Neural cell (in vitro differentiated cells): ENCODE results near the gene EXOSC3. TPM values are rescaled to one million over a fixed set of nuclear protein-coding genes. Genes with fewer than 3 reads are reported as not detected.

Experiments
- H2AFZ ChIP-seq: fragments of 200-600, 300-800 bp; sonication (generic), shearing (Covaris generic); 2 replicates; pipeline ENCODE4 v1.6.0; 2014; ENCODE audit warnings: low read depth, mild to moderate bottlenecking, antibody characterized with exemption, low read length, moderate library complexity
- H3F3A ChIP-seq: fragments of 200-600 bp; shearing (Covaris generic); 2 replicates; pipeline ENCODE4 v1.6.1; 2016; ENCODE audit warnings: mild to moderate bottlenecking, moderate library complexity, mixed read lengths, antibody characterized with exemption, low read length; ENCODE audit not compliant: insufficient read depth, poor library complexity, severe bottlenecking
- H3K27ac ChIP-seq: fragments of 200-600, 300-800 bp; sonication (generic), shearing (Covaris generic); 2 replicates; pipeline ENCODE4 v1.5.1; 2014; ENCODE audit warnings: mild to moderate bottlenecking, low read length, moderate library complexity
- H3K27me3 ChIP-seq: fragments of 300-800, 200-600 bp; sonication (generic), shearing (Covaris generic); 2 replicates; pipeline ENCODE4 v1.6.0; 2014; ENCODE audit warnings: mild to moderate bottlenecking, low read depth, low read length, moderate library complexity; ENCODE audit not compliant: insufficient read depth
- H3K36me3 ChIP-seq: fragments of 300-800, 200-600 bp; sonication (generic), shearing (Covaris generic); 2 replicates; pipeline ENCODE4 v1.5.1; 2014; ENCODE audit warnings: mild to moderate bottlenecking, antibody characterized with exemption, low read length, moderate library complexity; ENCODE audit not compliant: insufficient read depth
- H3K4me2 ChIP-seq: fragments of 300-800, 200-600 bp; sonication (generic), shearing (Covaris generic); 2 replicates; pipeline ENCODE4 v1.6.0; 2014; ENCODE audit warnings: mild to moderate bottlenecking, low read length
- H3K4me3 ChIP-seq: fragments of 300-800, 200-600 bp; sonication (generic), shearing (Covaris generic); 2 replicates; pipeline ENCODE4 v1.5.1; 2014; ENCODE audit warnings: mild to moderate bottlenecking, low read length, moderate library complexity
- H3K79me2 ChIP-seq: fragments of 200-600 bp; shearing (Covaris generic); replicated peaks from 2 replicates; pipeline ENCODE4 v1.6.0; 2014; ENCODE audit warnings: mild to moderate bottlenecking, low read length, moderate library complexity; ENCODE audit not compliant: insufficient read depth
- H3K9ac ChIP-seq: fragments of 300-800, 200-600 bp; sonication (generic), shearing (Covaris generic); 2 replicates; pipeline ENCODE4 v1.6.1; 2016; ENCODE audit warnings: mild to moderate bottlenecking, low read length, mixed read lengths
- H3K9me2 ChIP-seq: fragments of 200-600 bp; shearing (Covaris generic); 2 replicates; pipeline ENCODE4 v1.6.1; 2016; ENCODE audit warnings: mild to moderate bottlenecking, low read length, mixed read lengths; ENCODE audit not compliant: insufficient read depth
- H3K9me3 ChIP-seq: fragments of 200-600, 300-800 bp; sonication (generic), shearing (Covaris generic); 2 replicates; pipeline ENCODE4 v1.6.1; 2016; ENCODE audit warnings: mild to moderate bottlenecking, mixed run types, low read length, moderate library complexity, mixed read lengths
- H4K20me1 ChIP-seq: fragments of 200-600 bp; shearing (Covaris generic); 2 replicates; pipeline ENCODE4 v1.6.1; 2016; ENCODE audit warnings: mild to moderate bottlenecking, mixed run types; ENCODE audit not compliant: insufficient read depth
- CTCF ChIP-seq: fragments of 450-650 bp; IDR thresholded peaks from 2 replicates; pipeline ENCODE4 v1.5.1; 2014; ENCODE audit warnings: antibody characterized with exemption, mild to moderate bottlenecking, moderate library complexity; ENCODE audit not compliant: poor library complexity, severe bottlenecking
- EP300 ChIP-seq: fragments of 450-650 bp; conservative IDR thresholded peaks from 2 replicates; pipeline ENCODE4 v1.6.1; 2014; ENCODE audit warnings: antibody characterized with exemption, mild to moderate bottlenecking, moderate library complexity; ENCODE audit not compliant: poor library complexity, severe bottlenecking
- EZH2 ChIP-seq: fragments of 200-600, 300-800 bp; shearing (Covaris generic), sonication (generic); IDR thresholded peaks from 2 replicates; pipeline ENCODE4 v1.6.1; 2014; ENCODE audit warnings: antibody characterized with exemption, low read length, borderline replicate concordance, mild to moderate bottlenecking; ENCODE audit not compliant: insufficient read depth, poor library complexity, severe bottlenecking
- MXI1 ChIP-seq: fragments of 450-650 bp; conservative IDR thresholded peaks from 2 replicates; pipeline ENCODE4 v1.6.1; 2014; ENCODE audit warnings: antibody characterized with exemption, mild to moderate bottlenecking; ENCODE audit not compliant: poor library complexity, severe bottlenecking
- POLR2AphosphoS5 ChIP-seq: IDR thresholded peaks from 2 replicates; pipeline ENCODE4 v1.6.1; 2012
- RAD21 ChIP-seq: fragments of 450-650 bp; conservative IDR thresholded peaks from 2 replicates; pipeline ENCODE4 v1.6.1; 2014; ENCODE audit warnings: antibody characterized with exemption, mild to moderate bottlenecking, moderate library complexity
- SMC3 ChIP-seq: fragments of 450-650 bp; conservative IDR thresholded peaks from 2 replicates; pipeline ENCODE4 v1.6.1; 2014; ENCODE audit warnings: antibody characterized with exemption, mild to moderate bottlenecking, moderate library complexity; ENCODE audit not compliant: poor library complexity
- TAF1 ChIP-seq: IDR thresholded peaks from 2 replicates; pipeline ENCODE4 v1.6.1; 2012; ENCODE audit warnings: low read depth
- polyA plus RNA-seq: library from polyadenylated mRNA; depleted of rRNA; stranded (reverse); fragments of >200 nt; gene quantifications from 2 replicates; pipeline ENCODE4 v1.2.3, GENCODE V29; 2014
- TF ChIP-seq, protein P1 (sequence below): IDR thresholded peaks from 2 replicates; pipeline ENCODE4 v1.6.1; 2012; ENCODE audit warnings: borderline replicate concordance

The EXOSC3 gene
- polyA plus RNA-seq, 1 donor from 2014 or later: 46.4 TPM

DNA sequence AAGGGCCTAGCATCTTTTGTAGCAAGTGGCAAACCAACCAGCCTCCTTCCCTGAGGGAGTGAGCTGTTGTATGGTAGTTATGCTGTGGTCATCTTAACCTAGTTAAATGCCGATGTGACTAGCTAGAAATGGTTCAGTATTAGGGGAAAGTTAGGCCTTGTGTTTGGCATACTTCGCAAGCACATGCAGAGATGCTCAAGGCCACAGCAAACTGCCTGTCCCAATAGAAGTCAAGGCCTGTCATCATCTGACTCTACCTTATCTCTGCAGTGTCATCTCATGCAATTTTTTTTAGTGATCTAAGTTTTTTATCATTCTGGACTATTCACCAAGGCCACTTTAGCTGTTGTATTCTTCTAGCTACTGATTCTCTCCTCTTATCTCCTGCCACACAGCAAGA lies 5.2 kb upstream of the EXOSC3 start:
- no peaks in the 10 kb centered on the region for H3K36me3 ChIP-seq
- no peak overlapping the region for H2AFZ ChIP-seq
- no peaks in the 10 kb centered on the region for H3K27me3 ChIP-seq
- no peaks in the 10 kb centered on the region for H3K79me2 ChIP-seq
- no peak overlapping the region for H3K4me3 ChIP-seq
- H3K4me2 ChIP-seq: no peak overlapping the region
- TF ChIP-seq EP300: no peak
- TF ChIP-seq MXI1: no peak
- TF ChIP-seq POLR2AphosphoS5: no peak
- TF ChIP-seq RAD21: no peak
- TF ChIP-seq, protein P1, sequence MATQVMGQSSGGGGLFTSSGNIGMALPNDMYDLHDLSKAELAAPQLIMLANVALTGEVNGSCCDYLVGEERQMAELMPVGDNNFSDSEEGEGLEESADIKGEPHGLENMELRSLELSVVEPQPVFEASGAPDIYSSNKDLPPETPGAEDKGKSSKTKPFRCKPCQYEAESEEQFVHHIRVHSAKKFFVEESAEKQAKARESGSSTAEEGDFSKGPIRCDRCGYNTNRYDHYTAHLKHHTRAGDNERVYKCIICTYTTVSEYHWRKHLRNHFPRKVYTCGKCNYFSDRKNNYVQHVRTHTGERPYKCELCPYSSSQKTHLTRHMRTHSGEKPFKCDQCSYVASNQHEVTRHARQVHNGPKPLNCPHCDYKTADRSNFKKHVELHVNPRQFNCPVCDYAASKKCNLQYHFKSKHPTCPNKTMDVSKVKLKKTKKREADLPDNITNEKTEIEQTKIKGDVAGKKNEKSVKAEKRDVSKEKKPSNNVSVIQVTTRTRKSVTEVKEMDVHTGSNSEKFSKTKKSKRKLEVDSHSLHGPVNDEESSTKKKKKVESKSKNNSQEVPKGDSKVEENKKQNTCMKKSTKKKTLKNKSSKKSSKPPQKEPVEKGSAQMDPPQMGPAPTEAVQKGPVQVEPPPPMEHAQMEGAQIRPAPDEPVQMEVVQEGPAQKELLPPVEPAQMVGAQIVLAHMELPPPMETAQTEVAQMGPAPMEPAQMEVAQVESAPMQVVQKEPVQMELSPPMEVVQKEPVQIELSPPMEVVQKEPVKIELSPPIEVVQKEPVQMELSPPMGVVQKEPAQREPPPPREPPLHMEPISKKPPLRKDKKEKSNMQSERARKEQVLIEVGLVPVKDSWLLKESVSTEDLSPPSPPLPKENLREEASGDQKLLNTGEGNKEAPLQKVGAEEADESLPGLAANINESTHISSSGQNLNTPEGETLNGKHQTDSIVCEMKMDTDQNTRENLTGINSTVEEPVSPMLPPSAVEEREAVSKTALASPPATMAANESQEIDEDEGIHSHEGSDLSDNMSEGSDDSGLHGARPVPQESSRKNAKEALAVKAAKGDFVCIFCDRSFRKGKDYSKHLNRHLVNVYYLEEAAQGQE: no peak
- no peak for TF ChIP-seq EZH2
- TF ChIP-seq SMC3: no peak
- no peak for TF ChIP-seq TAF1
- no peak for TF ChIP-seq CTCF
- H3K9me2 ChIP-seq: no peaks in the 10 kb centered on the region
- H3K27ac ChIP-seq: no peak overlapping the region
- H4K20me1 ChIP-seq: no peaks in the 10 kb centered on the region
- H3F3A ChIP-seq: no peaks in the 10 kb centered on the region
- H3K9me3 ChIP-seq: no peaks in the 10 kb centered on the region
- H3K9ac ChIP-seq: no peak overlapping the region

DNA sequence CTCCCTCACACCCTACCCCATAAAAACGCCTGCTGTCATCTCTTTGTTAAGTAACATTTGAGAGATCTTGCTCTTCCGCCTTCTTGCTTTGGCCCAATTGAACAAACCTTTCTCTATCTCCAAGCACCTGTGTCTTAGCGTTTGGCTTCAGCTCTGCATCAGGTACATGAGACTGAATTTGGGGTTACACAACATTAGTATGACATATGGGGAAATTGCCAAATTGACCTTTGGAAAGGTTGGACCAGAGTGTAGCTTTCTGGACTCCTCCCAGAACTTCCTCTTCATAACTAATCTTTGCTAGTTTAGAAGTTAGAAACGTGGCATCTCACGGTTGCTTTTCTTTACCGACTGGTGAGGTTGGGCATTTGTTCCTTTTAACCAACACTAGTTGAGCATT lies 3.5 kb upstream of the EXOSC3 start:
- Histone ChIP-seq H3K27ac (no peak overlapping the region), H3K9ac (no peak overlapping the region), H3K4me2 (no peak overlapping the region), H3K9me2 (no peaks in the 10 kb centered on the region), H2AFZ (no peak overlapping the region), H3K4me3 (no peak overlapping the region), H3K27me3 (no peaks in the 10 kb centered on the region), H3K9me3 (no peaks in the 10 kb centered on the region), H3F3A (no peaks in the 10 kb centered on the region), H4K20me1 (no peaks in the 10 kb centered on the region), H3K36me3 (no peaks in the 10 kb centered on the region), H3K79me2 (peaks cover 12% of the 10 kb centered on the region)
- no peak for TF ChIP-seq POLR2AphosphoS5
- no peak for TF ChIP-seq EZH2
- no peak for TF ChIP-seq MXI1
- no peak for TF ChIP-seq RAD21
- TF ChIP-seq, protein P1: no peak
- TF ChIP-seq EP300: no peak
- TF ChIP-seq SMC3: no peak
- TF ChIP-seq CTCF: no peak
- TF ChIP-seq TAF1: no peak
